ENCODE data around the gene POLG2. TPM values are rescaled to one million over a fixed set of nuclear protein-coding genes. Genes with fewer than 3 reads are reported as not detected.

POLG2 gene
- total RNA-seq, 1 experiment from 2014 or later = 51.5 TPM

- TF ChIP-seq RAD21 (IDR thresholded peaks at IDR 0.05; ENCODE audit: low read depth) (peak; percentile 34; the same call in 1 of the 2 replicates), CTCF (IDR thresholded peaks at IDR 0.05 in 2 of 3, conservative IDR thresholded peaks at IDR 0.05 in 1 of 3; ENCODE audit: borderline replicate concordance in 1 of 3, insufficient read depth in 1 of 3, low read depth in 2 of 3, low read length in 2 of 3) (peak in 2 of 3 experiments; percentile 41 to 59; a peak in 4 of 6 replicates), ZNF274 (IDR thresholded peaks at IDR 0.05; ENCODE audit: low read depth, low read length) (no peak)
- RAD21 ChIA-PET (ENCODE audit: low non-redundant PET in 1 of 2, low total read pairs in 2 of 2, uncharacterized antibody in 2 of 2, unreplicated experiment in 2 of 2) = interaction anchor here in 1 of 2 experiments (1.0 kb wide), 1 partner anchor 114 kb away, joined by 4 read pairs; no protein-coding TSS in a partner anchor
- H3K27ac ChIP-seq (ENCODE audit: low read depth, low read length) = no peak overlapping the region
- no peaks in the 10 kb centered on the region for H3K9me3 ChIP-seq (ENCODE audit: control insufficient read depth in 1 of 2, insufficient read depth in 1 of 2, low read depth in 1 of 2, low read length in 2 of 2)
- H4K20me1 ChIP-seq (ENCODE audit: insufficient read depth) = peaks cover 3% of the 10 kb centered on the region; the same call in 1 of the 2 replicates
- CTCF ChIA-PET = interaction anchor here (0.6 to 2.6 kb wide), 9 partner anchors 8 to 114 kb away, joined by 3 to 34 read pairs (median 3); partner anchors contain the start of gene POLG2
- peaks cover 64 to 88% of the 10 kb centered on the region in 2 experiments for H3K36me3 ChIP-seq (ENCODE audit: control insufficient read depth in 1 of 2, insufficient read depth in 2 of 2, low read length in 2 of 2)
- no peak overlapping the region for H3K9ac ChIP-seq (ENCODE audit: low read length)
- no peaks in the 10 kb centered on the region for H3K27me3 ChIP-seq (ENCODE audit: insufficient read depth, low read length)
- BruUV-seq (replicated peaks) = no TSS peak
- H3K79me2 ChIP-seq (ENCODE audit: insufficient read depth, low read length) = no peaks in the 10 kb centered on the region
- H3K4me1 ChIP-seq (ENCODE audit: control insufficient read depth in 1 of 2, insufficient read depth in 2 of 2, low read length in 2 of 2) = no peaks in the 10 kb centered on the region
- POLR2A ChIA-PET = interaction anchor here (1.2 to 1.8 kb wide), 2 partner anchors 29 to 37 kb away, joined by 4 to 6 read pairs; partner anchors contain the start of gene POLG2
- peak; percentile 73 for ATAC-seq
- H3K4me3 ChIP-seq (replicated peaks in 1 of 2; ENCODE audit: low read depth in 1 of 2, low read length in 2 of 2) = no peak overlapping the region
- no peak overlapping the region for H3K4me2 ChIP-seq (ENCODE audit: low read length)
- H3K9me2 ChIP-seq (ENCODE audit: insufficient read depth) = no peaks in the 10 kb centered on the region
- DNase-seq (ENCODE audit: low read depth, low spot score) = no peak
- H2AFZ ChIP-seq (ENCODE audit: low read depth, low read length, poor library complexity, severe bottlenecking) = no peak overlapping the region
- intact Hi-C loops (cut with micrococcal nuclease) = no loop called here
Observed at GRCh38 chr17:64534187-64534586, 37.3 kb upstream of the POLG2 start.

GRCh38 chr17:64533784-64534183 lies 36.9 kb upstream of the POLG2 start:
- no peak for TF ChIP-seq POLR2A (IDR thresholded peaks at IDR 0.05; ENCODE audit: borderline replicate concordance, extremely low read depth, insufficient read depth, insufficient read length)
- no peak for TF ChIP-seq ZNF274 (IDR thresholded peaks at IDR 0.05; ENCODE audit: low read depth, low read length)
- no peak for TF ChIP-seq YY1 (IDR thresholded peaks at IDR 0.05; ENCODE audit: extremely low read depth, insufficient replicate concordance, low read depth, low read length)
- TF ChIP-seq JUND (IDR thresholded peaks at IDR 0.05) = no peak
- no peak for TF ChIP-seq CBX3 (IDR thresholded peaks at IDR 0.05; ENCODE audit: low read depth)
- TF ChIP-seq SIN3A (IDR thresholded peaks at IDR 0.05; ENCODE audit: low read depth) = no peak
- no peak for TF ChIP-seq MAX (IDR thresholded peaks at IDR 0.05)
- no peak for TF ChIP-seq EGR1 (IDR thresholded peaks at IDR 0.05; ENCODE audit: low read depth)
- TF ChIP-seq CEBPB (IDR thresholded peaks at IDR 0.05; ENCODE audit: low read depth) = no peak

More at GRCh38 chr17:64533784-64534183, 36.9 kb upstream of the POLG2 start:
- no peak overlapping the region for H3K27ac ChIP-seq (ENCODE audit: low read depth, low read length)
- no peaks in the 10 kb centered on the region for H3K27me3 ChIP-seq (ENCODE audit: insufficient read depth, low read length)
- H3K4me2 ChIP-seq (ENCODE audit: low read length) = no peak overlapping the region
- no peaks in the 10 kb centered on the region for H3K4me1 ChIP-seq (ENCODE audit: control insufficient read depth in 1 of 2, insufficient read depth in 2 of 2, low read length in 2 of 2)
- ChIA-PET CTCF (interaction anchor here (0.7 to 2.6 kb wide), 8 partner anchors 11 to 114 kb away, joined by 3 to 34 read pairs (median 3); partner anchors contain the start of gene POLG2), POLR2A (interaction anchor here (1.2 to 1.8 kb wide), 2 partner anchors 28 to 36 kb away, joined by 4 to 6 read pairs; partner anchors contain the start of gene POLG2), RAD21 (ENCODE audit: low non-redundant PET in 1 of 2, low total read pairs in 2 of 2, uncharacterized antibody in 2 of 2, unreplicated experiment in 2 of 2) (interaction anchor here in 1 of 2 experiments (1.0 kb wide), 1 partner anchor 114 kb away, joined by 4 read pairs; no protein-coding TSS in a partner anchor)
- H3K9me2 ChIP-seq (ENCODE audit: insufficient read depth) = no peaks in the 10 kb centered on the region
- H3K36me3 ChIP-seq (ENCODE audit: control insufficient read depth in 1 of 2, insufficient read depth in 2 of 2, low read length in 2 of 2) = peaks cover 67 to 88% of the 10 kb centered on the region in 2 experiments
- BruUV-seq (replicated peaks) = no TSS peak
- no peak overlapping the region for H3K4me3 ChIP-seq (replicated peaks in 1 of 2; ENCODE audit: low read depth in 1 of 2, low read length in 2 of 2)
- H3K9me3 ChIP-seq (ENCODE audit: control insufficient read depth in 1 of 2, insufficient read depth in 1 of 2, low read depth in 1 of 2, low read length in 2 of 2) = no peaks in the 10 kb centered on the region
- intact Hi-C loops (cut with micrococcal nuclease) = no loop called here
- no peak overlapping the region for H3K9ac ChIP-seq (ENCODE audit: low read length)
- ATAC-seq = no peak
- H3K79me2 ChIP-seq (ENCODE audit: insufficient read depth, low read length) = no peaks in the 10 kb centered on the region
- H2AFZ ChIP-seq (ENCODE audit: low read depth, low read length, poor library complexity, severe bottlenecking) = no peak overlapping the region
- DNase-seq (ENCODE audit: low read depth, low spot score) = no peak
- peaks cover 6% of the 10 kb centered on the region; the same call in 1 of the 2 replicates for H4K20me1 ChIP-seq (ENCODE audit: insufficient read depth)
